ENCODE results near the gene RASAL2. TPM values are rescaled to one million over a fixed set of nuclear protein-coding genes. Genes with fewer than 3 reads are reported as not detected.
"Not testable (repeated sequence)": the region's sequence is repeated elsewhere in the genome, so short reads cannot be mapped to it uniquely, and the experiment has no call there.

The RASAL2 gene
- polyA plus RNA-seq, 10 donors: 11.1 to 17.1 (median 13.1) TPM

DNA sequence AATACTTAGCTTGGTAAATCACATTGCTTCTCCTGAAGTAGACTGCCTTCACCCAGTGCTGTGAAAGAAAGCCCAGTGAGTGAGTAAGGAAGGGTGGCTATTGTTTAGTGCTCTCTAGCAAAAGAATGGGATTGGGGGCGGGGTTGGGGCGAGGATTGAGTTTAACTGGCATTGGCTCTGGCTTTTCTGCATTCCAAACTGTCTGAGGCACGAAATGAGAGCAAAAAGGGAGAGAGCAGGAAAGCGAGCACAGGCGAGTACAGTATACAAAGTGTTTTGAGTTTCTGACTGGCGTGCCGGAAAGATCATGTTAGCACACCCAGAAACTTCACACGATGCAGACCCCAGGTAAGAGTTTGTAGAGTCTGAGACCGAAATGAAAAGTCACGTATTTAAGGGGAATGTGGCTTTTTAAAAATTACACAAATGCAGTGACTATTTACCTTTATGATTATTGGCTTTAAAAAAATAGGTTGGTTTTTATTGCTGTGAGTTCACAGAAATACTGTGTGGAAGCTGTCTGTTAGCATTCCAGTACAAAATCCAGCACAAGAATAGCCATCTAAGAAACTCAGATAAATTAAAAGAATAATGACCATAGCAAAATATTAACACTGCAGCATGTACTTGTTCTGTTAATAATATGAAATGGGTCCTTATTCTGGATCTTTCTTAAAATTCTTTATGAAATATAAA, 247.5 kb downstream of the RASAL2 start:
- DNase-seq: peak; percentile 34 to 76 (median 58)

DNA sequence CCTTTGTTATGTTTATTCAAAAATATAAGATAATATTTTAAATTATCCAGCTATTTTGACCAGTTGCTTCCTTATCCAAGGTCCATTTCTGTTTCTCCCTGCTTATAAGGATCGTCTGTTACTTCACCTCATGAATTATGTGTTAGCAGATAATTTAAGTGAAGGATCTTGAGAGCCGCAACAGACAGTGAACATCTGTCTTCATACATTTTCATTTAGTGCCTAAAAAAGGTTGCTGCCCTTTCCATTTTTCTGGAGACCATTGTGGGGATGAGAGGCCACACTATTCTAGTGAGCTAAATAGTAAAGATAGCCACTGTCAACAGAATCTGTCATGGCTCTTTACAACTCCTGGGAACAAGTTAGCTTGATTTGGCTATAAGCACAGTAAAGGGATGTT, 248.8 kb downstream of the RASAL2 start:
- no peak for DNase-seq

DNA sequence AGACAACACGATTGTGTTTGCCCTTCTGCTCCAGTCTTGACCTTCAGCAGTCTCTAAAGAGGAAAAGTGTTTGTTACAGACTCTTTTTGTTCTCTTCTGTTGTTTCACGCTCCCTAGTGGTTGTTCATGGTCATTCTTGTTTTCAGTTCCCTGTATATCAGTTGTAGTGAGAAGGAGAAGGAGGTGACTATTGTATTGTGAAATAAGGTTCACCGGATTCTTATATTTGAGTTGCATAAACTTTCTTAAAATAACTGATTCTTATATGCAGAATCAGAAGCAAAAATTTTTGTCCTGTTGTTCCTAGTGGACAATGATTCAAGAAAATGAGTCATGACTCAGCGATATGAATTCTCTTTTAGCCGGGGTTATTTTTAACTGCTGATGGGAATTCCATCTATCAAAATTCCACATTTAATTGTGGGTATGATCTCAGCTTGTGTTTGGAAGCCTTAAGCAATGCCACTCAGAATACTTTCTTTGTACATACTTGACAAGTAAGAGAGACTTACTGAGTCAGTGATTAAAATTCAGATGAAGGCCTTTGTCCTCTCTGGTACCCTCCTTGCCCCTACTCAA, 250.7 kb downstream of the RASAL2 start:
- DNase-seq: peak in 2 of 3 donors; percentile 56 to 89

DNA sequence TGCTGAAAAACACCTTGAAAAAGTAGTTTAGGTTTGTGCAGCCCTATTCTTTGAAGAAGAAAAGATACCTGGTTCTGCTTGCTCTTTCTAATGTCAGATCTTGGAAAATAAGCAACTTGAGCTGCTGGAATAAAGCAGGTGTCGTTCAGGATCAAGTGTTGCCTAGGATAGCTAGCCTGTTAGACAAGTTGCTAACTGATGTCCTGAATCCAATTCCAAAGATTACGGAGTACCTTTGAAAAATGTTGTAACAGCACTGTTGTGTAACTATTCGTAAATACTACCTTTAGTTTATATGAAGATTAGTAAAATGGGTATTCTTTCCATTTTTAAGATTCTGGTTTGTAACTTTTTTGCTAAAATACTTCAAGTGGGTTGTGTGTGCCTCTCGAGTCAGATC, 251.3 kb downstream of the RASAL2 start:
- no peak for DNase-seq

DNA sequence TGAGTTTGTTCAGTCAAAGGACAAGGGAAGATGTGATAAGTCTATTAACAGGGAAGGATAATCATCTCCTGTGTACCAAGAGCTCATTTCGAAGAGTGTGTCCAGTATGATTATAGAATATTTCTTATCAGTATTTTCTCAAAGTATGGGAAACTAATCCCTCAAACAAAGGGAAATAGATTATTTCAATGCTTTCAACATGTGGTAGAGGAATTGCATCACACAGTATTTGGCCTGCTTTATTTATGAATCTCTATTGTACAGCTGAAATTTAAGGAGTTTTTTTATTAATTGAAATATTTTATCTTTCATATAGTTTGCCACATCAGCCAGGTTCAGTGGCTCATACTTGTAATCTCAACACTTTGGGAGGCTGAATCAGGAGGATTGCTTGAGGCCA, 251.9 kb downstream of the RASAL2 start:
- no peak for DNase-seq

DNA sequence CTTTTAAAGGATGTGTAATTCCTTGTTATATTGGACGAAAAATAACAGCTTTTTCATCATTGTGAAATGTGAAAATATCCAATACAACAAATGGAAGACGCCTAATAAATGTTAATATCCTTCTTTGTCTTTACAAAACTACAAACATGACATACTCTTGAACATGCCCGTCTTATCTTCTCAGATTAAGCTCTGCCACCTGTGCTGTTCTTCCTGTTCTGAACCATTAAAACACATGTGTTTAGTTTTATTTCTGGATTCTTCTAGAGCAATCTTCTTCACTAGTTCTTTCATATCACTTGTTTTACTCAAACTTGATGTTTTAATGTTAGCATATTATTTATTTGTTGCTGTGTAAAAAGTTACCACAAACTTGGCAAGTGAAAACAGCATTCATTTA, 255.9 kb downstream of the RASAL2 start:
- no peak for DNase-seq

DNA sequence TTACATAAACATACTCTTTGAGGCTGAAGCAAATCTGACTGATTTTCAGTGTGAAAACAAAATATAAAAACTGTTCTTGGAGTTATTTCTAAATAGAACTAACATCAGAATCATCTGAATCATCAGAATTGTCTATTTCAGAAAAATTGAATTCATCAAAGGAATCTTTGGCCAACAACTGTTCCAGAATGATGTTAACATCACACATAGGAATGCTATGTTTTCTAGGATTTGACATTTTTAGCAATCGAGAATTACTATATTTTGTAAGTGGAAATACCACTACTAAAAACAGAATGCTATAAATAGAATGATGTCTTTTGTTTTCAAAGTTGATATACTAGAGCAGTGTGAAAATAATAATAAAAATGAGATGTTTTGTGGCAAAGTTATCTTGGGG, 258.0 kb downstream of the RASAL2 start:
- not testable (repeated sequence) for DNase-seq

DNA sequence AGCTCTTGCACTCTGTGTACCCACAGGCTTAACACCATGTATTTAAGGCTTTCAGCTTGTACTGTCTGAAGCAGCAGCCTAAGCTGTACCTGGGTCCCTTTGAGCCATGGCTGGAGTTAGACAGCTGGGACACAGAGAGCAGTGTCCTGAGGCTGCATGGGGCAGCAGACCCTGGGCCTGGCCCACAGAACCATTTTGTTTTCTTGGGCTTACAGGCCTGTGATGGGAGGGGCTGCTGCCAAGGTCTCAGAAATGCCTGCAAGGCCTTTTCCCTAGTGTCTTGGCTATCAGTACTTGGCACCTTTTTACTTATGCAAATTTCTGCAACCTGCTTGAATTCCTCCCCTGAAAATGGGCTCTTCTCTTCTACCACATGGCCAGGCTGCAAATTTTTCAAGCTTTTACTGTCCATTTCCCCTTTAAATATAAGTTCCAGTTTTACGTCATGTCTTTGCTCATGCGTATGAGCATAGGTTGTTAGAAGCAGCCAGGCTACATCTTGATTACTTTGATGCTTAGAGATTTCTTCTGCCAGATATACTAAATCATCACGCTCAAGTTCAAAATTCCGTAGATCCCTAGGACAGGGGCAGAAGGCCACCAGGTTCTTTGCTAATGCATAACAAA, 259.0 kb downstream of the RASAL2 start:
- no peak for DNase-seq

DNA sequence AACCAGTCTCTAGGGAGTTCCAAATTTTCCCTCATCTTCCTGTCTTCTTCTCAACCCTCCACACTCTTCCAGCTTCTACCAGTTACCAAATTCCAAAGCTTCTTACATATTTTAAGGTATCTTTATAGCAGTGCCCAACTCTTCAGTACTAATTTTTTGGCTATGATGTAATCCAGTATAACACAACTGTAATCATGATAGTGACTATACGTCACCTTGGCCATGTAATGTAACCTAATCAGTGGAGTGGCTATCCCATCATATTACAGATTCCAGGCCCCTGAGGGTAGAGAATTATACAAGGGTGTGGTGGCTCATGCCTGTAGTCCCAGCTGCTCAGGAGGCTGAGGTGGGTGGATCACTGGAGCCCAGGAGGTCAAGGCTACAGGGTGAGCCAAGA, 259.6 kb downstream of the RASAL2 start:
- no peak for DNase-seq

DNA sequence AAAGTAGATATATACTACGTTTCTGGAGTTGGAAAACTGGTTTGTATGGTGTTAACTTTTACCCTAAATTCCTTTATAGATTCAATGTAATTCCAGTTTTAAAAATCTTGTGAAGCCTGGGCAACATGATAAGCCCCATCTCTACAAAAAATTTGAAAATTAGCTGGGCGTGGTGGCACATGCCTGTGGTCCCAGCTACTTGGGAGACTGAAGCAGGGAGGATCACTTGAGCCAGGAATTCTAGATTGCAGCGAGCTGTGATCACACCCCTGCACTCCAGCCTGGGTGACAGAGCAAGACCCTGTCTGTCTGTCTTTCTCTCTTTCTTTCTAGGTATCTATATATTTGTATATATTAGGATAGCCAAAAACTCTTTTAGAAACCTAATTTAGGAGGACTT, 260.9 kb downstream of the RASAL2 start:
- DNase-seq: no peak

DNA sequence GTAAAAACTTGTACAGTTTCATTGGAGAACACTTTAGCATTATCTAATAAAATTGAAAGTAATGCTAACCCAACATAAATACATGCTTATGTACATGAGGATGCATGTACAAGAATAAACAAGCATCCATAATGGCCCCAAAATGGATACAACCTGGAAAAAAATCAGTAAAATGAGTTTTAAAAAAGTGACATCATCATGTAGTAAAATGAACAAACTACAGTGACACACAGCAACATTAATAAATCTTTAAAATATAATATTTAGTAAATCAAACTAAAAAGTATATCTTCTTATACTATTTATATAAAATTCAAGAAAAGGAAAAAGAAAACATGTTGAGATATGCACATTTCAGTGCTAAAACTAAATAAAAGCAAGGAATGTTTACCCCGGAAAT, 262.4 kb downstream of the RASAL2 start:
- no peak for DNase-seq

DNA sequence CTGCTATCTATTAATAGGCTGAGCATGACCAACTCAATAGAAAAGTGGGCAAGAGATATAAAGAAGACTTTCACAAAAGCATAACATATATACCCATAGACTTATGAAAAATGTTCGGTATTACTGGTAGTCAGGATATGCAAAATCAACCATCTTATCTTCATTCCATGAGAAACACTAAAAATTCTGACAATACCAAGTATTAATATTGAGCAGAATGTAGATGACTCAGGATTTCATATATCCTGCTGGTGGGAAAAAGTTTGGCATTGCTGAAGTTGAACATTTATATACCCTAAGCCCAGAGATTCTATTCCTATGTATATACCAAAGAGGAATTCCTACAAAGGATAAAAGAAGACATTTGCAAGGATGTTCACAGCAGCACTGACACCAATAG, 264.6 kb downstream of the RASAL2 start:
- no peak for DNase-seq

DNA sequence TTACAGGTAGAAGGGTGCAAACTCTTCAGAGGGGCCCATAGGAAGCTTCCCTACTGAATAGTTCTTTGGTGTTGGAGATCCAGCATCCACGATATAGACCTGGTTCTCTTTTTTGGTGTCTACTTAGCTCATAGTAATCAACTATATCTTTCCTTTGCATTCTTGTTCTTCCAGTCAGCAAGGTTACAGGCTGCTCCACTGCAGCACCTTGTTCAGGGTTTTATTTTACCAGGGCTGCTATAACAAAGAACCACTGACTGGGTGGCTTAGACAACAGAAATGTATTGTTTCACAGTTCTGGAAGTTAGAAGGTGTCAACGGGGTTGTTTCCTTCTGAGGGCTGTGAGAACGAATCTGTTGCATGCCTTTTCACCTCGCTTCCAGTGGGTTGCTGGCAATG, 266.5 kb downstream of the RASAL2 start:
- DNase-seq: no peak

DNA sequence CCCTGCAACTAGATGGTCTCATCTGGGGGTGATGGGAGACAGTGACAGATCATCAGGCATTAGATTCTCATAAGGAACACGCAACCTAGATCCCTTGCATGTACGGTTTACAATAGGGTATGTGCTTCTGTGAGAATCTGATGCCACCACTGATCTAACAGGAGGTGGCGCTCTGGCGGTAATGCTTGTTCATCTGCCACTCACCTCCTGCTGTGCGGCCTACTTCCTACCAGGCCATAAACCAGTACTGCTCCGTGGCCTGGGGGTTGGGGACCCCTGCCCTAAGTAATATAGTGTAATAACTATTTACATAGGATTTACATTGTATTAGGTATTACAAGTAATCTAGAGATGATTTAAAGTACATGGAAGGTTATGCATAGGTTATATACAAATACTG, 267.9 kb downstream of the RASAL2 start:
- no peak for DNase-seq

DNA sequence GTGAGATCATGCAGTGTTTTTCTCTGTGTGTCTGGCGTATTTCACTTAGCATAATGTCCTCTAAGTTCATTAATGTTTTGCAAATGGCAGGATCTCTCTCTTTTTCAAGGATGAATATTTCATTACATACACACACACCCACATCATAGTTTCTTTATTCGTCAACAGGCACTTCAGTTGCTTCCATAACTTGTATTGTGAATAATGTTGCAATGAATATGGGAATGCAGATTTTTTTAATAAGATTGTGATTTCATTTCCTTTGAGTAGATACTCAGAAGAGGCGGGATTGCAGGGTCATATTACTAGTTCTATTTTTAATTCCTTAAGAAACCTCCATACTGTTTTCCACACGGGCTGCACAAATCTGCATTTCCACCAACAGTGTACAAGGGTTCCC, 268.8 kb downstream of the RASAL2 start:
- DNase-seq: peak in 1 of 3 donors; percentile 34

DNA sequence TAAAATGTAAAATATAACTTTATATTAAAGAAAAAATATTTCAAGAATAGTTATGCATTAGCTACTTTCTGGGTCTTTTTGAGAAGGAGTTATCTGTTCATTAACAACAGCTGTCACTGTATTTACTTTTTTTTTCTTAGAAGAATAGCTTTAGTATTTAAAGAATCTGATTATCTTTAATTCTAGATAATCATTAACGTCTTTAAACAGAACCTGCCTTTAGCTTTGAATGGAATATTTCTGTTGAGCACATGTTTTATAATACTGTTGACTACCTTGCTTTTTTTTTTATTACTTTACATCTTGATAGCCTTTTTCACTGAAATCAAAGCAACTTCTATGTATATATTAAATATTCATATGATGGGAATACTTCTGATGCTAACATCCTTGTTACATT, 270.9 kb downstream of the RASAL2 start:
- no peak for DNase-seq

DNA sequence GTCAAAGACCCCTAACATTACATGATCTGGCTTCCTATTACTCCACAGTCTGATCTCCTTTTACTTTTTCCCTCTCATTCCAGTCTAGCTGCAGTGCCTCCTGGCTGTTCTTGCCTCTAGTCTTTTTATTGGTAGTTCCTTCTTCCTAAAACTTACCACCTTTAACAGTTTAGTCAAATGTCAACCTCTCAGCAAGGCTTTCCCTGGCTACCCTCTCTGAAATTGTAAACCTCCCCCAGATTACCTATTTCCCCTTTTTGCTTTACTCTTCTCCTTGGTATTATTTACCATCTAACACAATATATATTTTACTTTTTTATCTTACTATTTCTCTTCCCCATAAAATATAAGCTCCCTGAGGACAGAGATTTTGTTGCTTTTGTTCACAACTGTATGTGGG, 273.2 kb downstream of the RASAL2 start:
- DNase-seq: no peak

DNA sequence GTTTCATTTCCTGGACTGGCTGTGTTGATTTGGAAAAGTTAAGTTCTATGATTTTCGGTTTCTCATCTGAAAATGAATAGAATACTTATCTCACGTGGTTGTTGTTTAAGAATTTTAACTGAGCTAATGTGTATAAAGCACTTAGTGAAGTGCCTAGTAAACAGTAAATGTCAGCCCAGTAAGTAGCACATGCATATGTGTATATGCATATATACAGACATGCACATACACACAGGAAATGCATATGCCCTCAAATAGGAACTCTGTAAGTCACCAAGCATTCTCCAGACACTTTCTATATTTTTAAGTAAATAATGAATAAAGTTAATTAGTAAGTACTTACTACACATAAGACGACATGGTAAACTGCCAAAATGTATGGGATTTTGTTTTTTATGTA, 274.3 kb downstream of the RASAL2 start:
- no peak for DNase-seq

DNA sequence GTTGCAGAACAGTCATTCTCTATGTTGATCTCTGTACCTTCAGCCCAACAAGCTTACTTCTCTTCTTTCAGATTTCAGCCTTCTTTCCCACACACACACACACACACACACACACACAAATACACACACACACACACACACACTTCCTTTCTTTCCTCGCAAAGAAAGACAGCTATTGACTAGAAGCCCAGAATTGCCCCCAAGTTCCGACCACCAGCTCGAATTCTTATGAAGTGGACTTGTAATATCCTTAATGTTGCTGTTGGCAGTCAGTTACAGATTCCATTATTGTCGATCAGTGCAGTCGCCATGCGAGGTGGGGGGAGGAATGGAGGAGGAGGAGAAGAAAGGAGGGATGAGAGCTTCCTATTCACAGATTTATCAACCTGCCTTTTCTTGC, 277.3 kb downstream of the RASAL2 start:
- DNase-seq: peak; percentile 41 to 86 (median 71)

DNA sequence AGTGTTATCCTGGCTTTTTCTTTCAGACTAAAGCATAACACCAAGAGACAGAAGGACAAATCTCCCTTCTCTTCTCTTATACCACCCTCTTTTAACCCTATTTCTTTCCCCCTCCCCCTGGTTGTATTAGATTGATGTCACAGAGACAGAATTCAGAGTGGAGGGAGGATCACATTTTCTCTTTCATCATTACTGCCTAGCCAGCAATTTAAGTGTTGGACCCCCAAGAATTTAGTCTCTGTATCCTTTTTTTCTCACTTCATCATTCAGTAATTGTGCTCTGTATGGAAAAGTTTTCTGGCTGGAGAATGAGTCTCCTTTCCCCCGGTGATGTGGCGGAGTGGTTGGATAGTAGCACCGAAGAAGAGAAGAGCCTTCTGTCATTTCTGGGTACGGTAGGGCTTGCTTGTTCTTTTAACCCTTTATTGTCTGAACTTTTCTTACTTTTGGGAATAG, 278.1 kb downstream of the RASAL2 start:
- DNase-seq: peak; percentile 31 to 77 (median 55)

DNA sequence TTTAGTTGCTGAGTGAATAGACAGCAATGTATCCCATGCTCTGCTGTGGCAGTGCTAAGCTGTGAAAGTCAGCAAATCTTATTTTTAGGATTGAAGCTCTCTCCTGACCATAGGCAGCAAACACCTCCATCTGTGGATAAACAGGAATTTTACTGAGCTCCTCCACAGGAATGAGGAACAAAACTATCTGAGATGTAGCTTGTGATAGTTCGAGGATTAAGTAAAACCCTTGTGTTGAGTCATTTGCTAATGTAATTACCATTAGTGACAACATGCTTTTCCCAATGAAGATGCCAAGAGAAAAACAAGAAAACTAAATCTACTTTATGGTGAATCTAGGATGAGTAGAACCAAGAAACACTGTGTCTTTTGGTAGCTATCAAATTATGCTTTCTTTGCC, 280.1 kb downstream of the RASAL2 start:
- DNase-seq: no peak

DNA sequence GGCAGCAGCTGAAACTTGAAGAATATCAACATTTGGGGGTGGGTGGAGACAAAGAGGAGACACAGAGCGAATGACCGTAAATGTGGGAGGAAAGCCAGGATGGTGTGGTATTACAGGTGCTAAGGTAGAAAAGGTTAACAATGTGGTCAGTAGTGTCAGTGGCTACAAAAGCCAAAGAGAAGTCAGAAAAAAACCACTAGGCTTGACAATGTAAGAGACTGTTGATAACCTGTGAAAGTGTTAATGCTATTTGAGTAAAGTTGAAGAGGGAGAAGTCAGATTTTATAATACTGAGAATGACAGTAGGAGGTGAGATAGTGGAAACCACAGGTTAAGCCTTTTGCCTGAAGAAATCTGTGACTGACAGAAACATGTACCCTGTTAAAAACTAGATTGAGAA, 282.1 kb downstream of the RASAL2 start:
- DNase-seq: no peak

DNA sequence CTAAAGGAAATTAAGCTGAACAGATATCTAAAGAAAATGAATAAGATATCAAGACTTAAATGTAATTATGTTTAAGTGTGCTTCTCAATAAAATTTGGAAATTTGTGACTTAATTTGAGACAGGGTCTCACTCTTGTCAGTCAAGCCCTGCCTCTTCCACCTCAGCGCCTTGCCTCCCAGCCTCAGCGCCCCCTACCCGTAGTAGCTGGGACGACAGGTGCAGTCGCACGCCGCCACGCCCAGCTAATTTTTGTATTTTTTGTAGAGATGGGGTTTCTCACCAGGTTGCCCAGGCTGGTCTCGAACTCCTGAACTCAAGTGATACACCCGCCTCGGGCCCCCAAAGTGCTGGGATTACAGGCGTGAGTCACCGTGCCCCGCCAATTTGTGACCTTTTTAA, 285.9 kb downstream of the RASAL2 start:
- no peak for DNase-seq

DNA sequence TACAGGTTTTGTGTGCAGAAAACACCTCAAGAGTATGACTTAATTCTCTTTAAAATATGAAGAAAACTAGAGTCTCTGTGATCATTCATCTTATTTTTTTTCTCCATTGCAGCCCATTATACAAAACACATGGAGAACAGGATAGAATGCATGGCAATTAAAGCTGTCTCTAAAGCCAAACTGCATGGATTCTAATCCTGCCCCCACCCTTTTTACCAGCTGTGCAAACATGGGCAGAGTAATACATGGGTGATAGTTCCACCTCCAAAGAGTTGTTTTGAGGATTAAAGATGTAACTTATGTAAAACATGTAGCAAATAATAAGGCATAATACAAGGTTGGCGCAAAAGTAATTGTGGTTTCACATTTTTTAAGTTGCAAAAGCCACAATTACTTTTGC, 288.5 kb downstream of the RASAL2 start:
- no peak for DNase-seq
